T1000 (cell line): ENCODE results near the gene ZNF329.

ENCODE experiments used
- DNase-seq: peaks from one replicate; lab custom pipeline; 2025; ENCODE audit warnings: mixed read lengths; lab: John Stamatoyannopoulos, UW

ZNF329 gene

GRCh38 chr19:58118979-58119733 lies 31.4 kb downstream of the ZNF329 start:
- DNase-seq, result peak; percentile 62

- peak; percentile 87 for DNase-seq
Observed at GRCh38 chr19:58117841-58118575, 32.6 kb downstream of the ZNF329 start.

GRCh38 chr19:58108546-58108817 lies 42.1 kb downstream of the ZNF329 start:
- DNase-seq, result no peak

- no peak for DNase-seq
Observed at GRCh38 chr19:58107778-58108545, 42.6 kb downstream of the ZNF329 start.

- no peak for DNase-seq
Observed at GRCh38 chr19:58098682-58098998, 51.9 kb downstream of the ZNF329 start.

GRCh38 chr19:58097781-58098681 lies 52.6 kb downstream of the ZNF329 start, which contains the start of gene ZSCAN18:
Gene ZSCAN18, minus strand, starts transcription at chr19:58098231. Its CDS starts 7,964 bp downstream, at chr19:58090267.
- peak; percentile 99 for DNase-seq

- no peak for DNase-seq
Observed at GRCh38 chr19:58097349-58097748, 53.2 kb downstream of the ZNF329 start.

- no peak for DNase-seq
Observed at GRCh38 chr19:58096884-58097283, 53.7 kb downstream of the ZNF329 start.

- no peak for DNase-seq
Observed at GRCh38 chr19:58095328-58095727, 55.3 kb downstream of the ZNF329 start.

- no peak for DNase-seq
Observed at GRCh38 chr19:58093071-58093470, 57.5 kb downstream of the ZNF329 start.

- DNase-seq, result no peak
Observed at GRCh38 chr19:58091251-58091995, 59.2 kb downstream of the ZNF329 start.

GRCh38 chr19:58089846-58090245 lies 60.7 kb downstream of the ZNF329 start:
- DNase-seq, result no peak

GRCh38 chr19:58088521-58089052 lies 62.0 kb downstream of the ZNF329 start:
- DNase-seq, result no peak

GRCh38 chr19:58086825-58087710 lies 63.5 kb downstream of the ZNF329 start:
- no peak for DNase-seq

- DNase-seq, result no peak
Observed at GRCh38 chr19:58085348-58085875, 65.2 kb downstream of the ZNF329 start.

- no peak for DNase-seq
Observed at GRCh38 chr19:58084596-58085347, 65.8 kb downstream of the ZNF329 start.

GRCh38 chr19:58083021-58083420 lies 67.6 kb downstream of the ZNF329 start:
- no peak for DNase-seq

GRCh38 chr19:58079792-58080191 lies 70.8 kb downstream of the ZNF329 start:
- DNase-seq, result no peak
